HG03175 (cell line): ENCODE data around the gene NPSR1.

Experiments
- ATAC-seq: cut with Tn5 transposase; IDR thresholded peaks from one replicate; pipeline ENCODE4 v1.9.1; 2021; ENCODE audit warnings: mild to moderate bottlenecking, moderate library complexity; ENCODE audit not compliant: unreplicated experiment

Gene NPSR1

GRCh38 chr7:34719636-34720035 is 61.6 kb downstream of the NPSR1 start:
- ATAC-seq = no peak

- no peak for ATAC-seq
Observed at GRCh38 chr7:34720289-34720688, 62.3 kb downstream of the NPSR1 start.

GRCh38 chr7:34723338-34723737 is 65.3 kb downstream of the NPSR1 start:
- ATAC-seq = no peak

- no peak for ATAC-seq
Observed at GRCh38 chr7:34723866-34724490, 66.0 kb downstream of the NPSR1 start.

- ATAC-seq = no peak
Observed at GRCh38 chr7:34726221-34726620, 68.2 kb downstream of the NPSR1 start.

- ATAC-seq = peak; percentile 55
Observed at GRCh38 chr7:34727464-34727995, 69.5 kb downstream of the NPSR1 start.

GRCh38 chr7:34728156-34728555 is 70.1 kb downstream of the NPSR1 start:
- no peak for ATAC-seq

- peak; percentile 35 for ATAC-seq
Observed at GRCh38 chr7:34734771-34735170, 76.8 kb downstream of the NPSR1 start.

GRCh38 chr7:34735526-34735925 is 77.5 kb downstream of the NPSR1 start:
- no peak for ATAC-seq

- no peak for ATAC-seq
Observed at GRCh38 chr7:34739651-34740300, 81.8 kb downstream of the NPSR1 start.

GRCh38 chr7:34740840-34741239 is 82.8 kb downstream of the NPSR1 start:
- ATAC-seq = no peak

GRCh38 chr7:34747176-34747781 is 89.3 kb downstream of the NPSR1 start:
- no peak for ATAC-seq

- ATAC-seq = no peak
Observed at GRCh38 chr7:34747867-34748727, 90.1 kb downstream of the NPSR1 start.

- ATAC-seq = no peak
Observed at GRCh38 chr7:34748728-34749089, 90.7 kb downstream of the NPSR1 start.

- no peak for ATAC-seq
Observed at GRCh38 chr7:34749446-34749845, 91.4 kb downstream of the NPSR1 start.

- ATAC-seq = no peak
Observed at GRCh38 chr7:34750209-34750608, 92.2 kb downstream of the NPSR1 start.

GRCh38 chr7:34750636-34751035 is 92.6 kb downstream of the NPSR1 start:
- no peak for ATAC-seq

GRCh38 chr7:34751725-34752643 is 94.0 kb downstream of the NPSR1 start:
- ATAC-seq = no peak

GRCh38 chr7:34752929-34753328 is 94.9 kb downstream of the NPSR1 start:
- ATAC-seq = peak; percentile 27

- ATAC-seq = peak; percentile 42
Observed at GRCh38 chr7:34755008-34755407, 97.0 kb downstream of the NPSR1 start.
